Endothelial cell of umbilical vein (primary cell): ENCODE results near the gene CD226. TPM values are rescaled to one million over a fixed set of nuclear protein-coding genes. Genes with fewer than 3 reads are reported as not detected.

Experiments used
- BruUV-seq: library from RNA; stranded (reverse); fragments of 400-500 nt; replicated peaks from 2 replicates; lab custom pipeline; 2021; lab: Mats Ljungman, UMichigan
- CTCF ChIA-PET: fragments of 300-600, 350-600 bp; sonication (Branson Sonifier 250); formaldehyde crosslinking; loops from one replicate; lab custom pipeline; 2021; ENCODE audit warnings: antibody characterized with exemption, inconsistent platforms; lab: Charles Lee
- POLR2A ChIA-PET: fragments of 300-600, 350-600 bp; sonication (Branson Sonifier 250); formaldehyde crosslinking; loops from one replicate; lab custom pipeline; 2021; ENCODE audit warnings: antibody characterized with exemption, inconsistent platforms; lab: Charles Lee
- DNase-seq: peaks from one replicate; pipeline ENCODE4 v3.0.0-alpha.2; 2011; ENCODE audit warnings: low read depth, low spot score
- FAIRE-seq: peaks from 2 replicates; lab custom pipeline; 2011; peaks lifted over from hg19 to GRCh38; lab: Jason Lieb, UNC
- H2AFZ ChIP-seq: 2 replicates; pipeline ENCODE4 v1.6.0; 2012; ENCODE audit warnings: low read depth, low read length, control low read depth, inconsistent platforms
- H3K27ac ChIP-seq: 2 replicates; pipeline ENCODE4 v1.5.1; 2011; ENCODE audit warnings: low read depth, mild to moderate bottlenecking, control low read depth, low read length, moderate library complexity; ENCODE audit not compliant: insufficient read depth
- H3K27me3 ChIP-seq, 2 experiments: 2 replicates each; pipeline versions ENCODE4 v1.6.0 to v1.6.1; 2011; ENCODE audit warnings: low read length in 2 of 2, mixed read lengths in 1 of 2; ENCODE audit not compliant: control insufficient read depth in 2 of 2, insufficient read depth in 2 of 2
- H3K36me3 ChIP-seq, 2 experiments: 2 replicates in 1 of 2; 3 replicates in 1 of 2; pipeline ENCODE4 v1.5.1; 2011; ENCODE audit warnings: low read length in 2 of 2, mild to moderate bottlenecking in 1 of 2, moderate library complexity in 1 of 2; ENCODE audit not compliant: control insufficient read depth in 2 of 2, insufficient read depth in 2 of 2; ENCODE audit errors: extremely low read depth in 1 of 2
- H3K4me1 ChIP-seq: 3 replicates; pipeline ENCODE4 v1.5.1; 2011; ENCODE audit warnings: mild to moderate bottlenecking, low read length; ENCODE audit not compliant: control insufficient read depth, insufficient read depth; ENCODE audit errors: extremely low read depth
- H3K4me2 ChIP-seq: 2 replicates; pipeline ENCODE4 v1.6.1; 2011; ENCODE audit warnings: low read length, control low read depth, mixed read lengths; ENCODE audit not compliant: insufficient read depth
- H3K4me3 ChIP-seq, 3 experiments: fragments of 200-600 bp in 1 of 3; sonication (generic), shearing (Covaris generic) in 1 of 3; replicated peaks in 1 of 3; 2 replicates each; pipeline ENCODE4 v1.5.1; 2011 to 2016; ENCODE audit warnings: control low read depth in 3 of 3, low read length in 3 of 3, mild to moderate bottlenecking in 2 of 3, inconsistent platforms in 1 of 3, low read depth in 1 of 3, moderate library complexity in 1 of 3; ENCODE audit not compliant: insufficient read depth in 1 of 3
- H3K79me2 ChIP-seq: 2 replicates; pipeline ENCODE4 v1.6.0; 2012; ENCODE audit warnings: low read length, inconsistent platforms; ENCODE audit not compliant: control insufficient read depth, insufficient read depth
- H3K9ac ChIP-seq: replicated peaks from 2 replicates; pipeline ENCODE3; 2011; ENCODE audit warnings: low read length, control low read depth; ENCODE audit not compliant: insufficient read depth; ENCODE audit errors: extremely low read depth
- H3K9me1 ChIP-seq: replicated peaks from 3 replicates; pipeline ENCODE4 v1.6.0; 2011; ENCODE audit warnings: mild to moderate bottlenecking, low read length; ENCODE audit not compliant: control insufficient read depth, insufficient read depth; ENCODE audit errors: extremely low read depth
- H3K9me3 ChIP-seq: replicated peaks from 2 replicates; pipeline ENCODE4 v1.5.1; 2012; ENCODE audit warnings: low read length, inconsistent platforms; ENCODE audit not compliant: control insufficient read depth, insufficient read depth
- H4K20me1 ChIP-seq: replicated peaks from 2 replicates; pipeline ENCODE3; 2011; ENCODE audit warnings: mild to moderate bottlenecking, low read length; ENCODE audit not compliant: control insufficient read depth, insufficient read depth; ENCODE audit errors: extremely low read depth
- CTCF ChIP-seq, 2 donors: IDR thresholded peaks; 1 replicate in 1 of 2; 2 replicates in 1 of 2; pipeline ENCODE4 v1.5.1; 2011; ENCODE audit warnings: low read length in 2 of 2, mild to moderate bottlenecking in 2 of 2, moderate library complexity in 2 of 2, control low read depth in 1 of 2, inconsistent platforms in 1 of 2, low read depth in 1 of 2; ENCODE audit not compliant: insufficient read depth in 1 of 2; ENCODE audit errors: extremely low read depth in 1 of 2
- EZH2 ChIP-seq: IDR thresholded peaks from 2 replicates; pipeline ENCODE4 v1.6.1; 2012; ENCODE audit warnings: borderline replicate concordance, low read depth, mild to moderate bottlenecking, moderate library complexity, low read length, inconsistent platforms; ENCODE audit not compliant: severe bottlenecking
- FOS ChIP-seq: IDR thresholded peaks from 2 replicates; pipeline ENCODE4 v1.6.1; 2011; ENCODE audit warnings: mild to moderate bottlenecking, low read length, moderate library complexity, borderline replicate concordance; ENCODE audit not compliant: insufficient read depth
- GATA2 ChIP-seq: IDR thresholded peaks from 2 replicates; pipeline ENCODE4 v1.7.0; 2011; ENCODE audit warnings: low read depth, mild to moderate bottlenecking, moderate library complexity, mixed read lengths, low read length; ENCODE audit not compliant: insufficient read length, insufficient read depth
- JUN ChIP-seq: IDR thresholded peaks from 2 replicates; pipeline ENCODE4 v1.6.1; 2011; ENCODE audit warnings: borderline replicate concordance, low read depth; ENCODE audit not compliant: insufficient read length, insufficient read depth
- MAX ChIP-seq: IDR thresholded peaks from 2 replicates; pipeline ENCODE4 v1.6.1; 2011; ENCODE audit not compliant: insufficient read depth, insufficient read length
- MYC ChIP-seq: IDR thresholded peaks from one replicate; pipeline ENCODE4 v1.6.1; 2011; ENCODE audit warnings: mild to moderate bottlenecking, low read depth, low read length
- POLR2A ChIP-seq: IDR thresholded peaks from 2 replicates; pipeline ENCODE4 v1.6.1; 2012; ENCODE audit warnings: low read depth, mild to moderate bottlenecking, control low read depth, low read length
- POLR2AphosphoS5 ChIP-seq: IDR thresholded peaks from 2 replicates; pipeline ENCODE4 v1.6.1; 2012; ENCODE audit warnings: low read depth, mild to moderate bottlenecking, control low read depth, low read length, moderate library complexity; ENCODE audit not compliant: insufficient read depth
- dilution Hi-C: fragments of 300-500 bp; cut with MboI; formaldehyde crosslinking; loops from one replicate; pipeline ENCODE4 v1.15.0; 2019; ENCODE audit warnings: low sequenced_read_pairs; ENCODE audit not compliant: extremely low pct_ligation_motif_present
- intact Hi-C: fragments of 100-400 bp; cut with micrococcal nuclease; formaldehyde crosslinking; loops from one replicate; pipeline ENCODE4 v1.10.0; 2022
- polyA plus RNA-seq, 4 experiments: library from polyadenylated mRNA; depleted of rRNA in 3 of 4; stranded (reverse) in 3 of 4; unstranded in 1 of 4; fragments of >200 nt; gene quantifications; 2 replicates each; pipeline versions ENCODE4 v1.2.1 to v1.2.3, GENCODE V29; 2011 to 2012; ENCODE audit warnings: missing spikeins in 1 of 4
- total RNA-seq: library from RNA; stranded (reverse); gene quantifications from 2 replicates; pipeline ENCODE4 v1.2.3, GENCODE V29; 2021

The CD226 gene
- total and polyA plus RNA-seq, 2 donors (not counting 3 experiments of a cell fraction or from before 2014, with no cell fraction given): 0.20 TPM; not detected in 1

- no peak for DNase-seq
- H3K27ac ChIP-seq: no peak overlapping the region
- H3K9me3 ChIP-seq: no peaks in the 10 kb centered on the region
- ChIA-PET CTCF (no interaction called here), POLR2A (no interaction called here)
- dilution Hi-C loops (no loop called here), intact Hi-C loops (no loop called here)
- H3K27me3 ChIP-seq: no peaks in the 10 kb centered on the region
- H3K36me3 ChIP-seq: no peaks in the 10 kb centered on the region
- no peak overlapping the region for H3K4me3 ChIP-seq
- no peak overlapping the region for H3K9ac ChIP-seq
- BruUV-seq: no TSS peak
- no peak for FAIRE-seq
- H3K9me1 ChIP-seq: no peaks in the 10 kb centered on the region
- H4K20me1 ChIP-seq: no peaks in the 10 kb centered on the region
- TF ChIP-seq FOS (no peak), EZH2 (no peak), GATA2 (no peak), CTCF (IDR thresholded peaks at IDR 0.05; ENCODE audit: extremely low read depth in 1 of 2, insufficient read depth in 1 of 2, low read depth in 1 of 2, low read length in 2 of 2) (no peak), MYC (no peak), POLR2A (no peak), POLR2AphosphoS5 (no peak), MAX (no peak), JUN (no peak)
- no peaks in the 10 kb centered on the region for H3K4me1 ChIP-seq
- H3K79me2 ChIP-seq: no peaks in the 10 kb centered on the region
- no peak overlapping the region for H3K4me2 ChIP-seq
- no peak overlapping the region for H2AFZ ChIP-seq
Observed at GRCh38 chr18:69898241-69898861, 49.3 kb downstream of the CD226 start.
